MM.1S (cell line): ENCODE results near the gene IQGAP2.

ENCODE experiments used
- DNase-seq: peaks from one replicate; pipeline ENCODE4 v3.0.0-alpha.2; 2015
- H2AFZ ChIP-seq: fragments of 300-600 bp; sonication (generic); 2 replicates; pipeline ENCODE4 v1.6.0; 2016; ENCODE audit warnings: antibody characterized with exemption, low read length
- H3F3A ChIP-seq: fragments of 300-600 bp; sonication (generic); 2 replicates; pipeline ENCODE4 v1.6.1; 2016; ENCODE audit warnings: mild to moderate bottlenecking, antibody characterized with exemption, low read length, moderate library complexity, mixed read lengths; ENCODE audit not compliant: insufficient read depth
- H3K27ac ChIP-seq: fragments of 300-600 bp; sonication (generic); 2 replicates; pipeline ENCODE4 v1.5.1; 2016; ENCODE audit warnings: mild to moderate bottlenecking, low read length
- H3K27me3 ChIP-seq: fragments of 300-600 bp; sonication (generic); replicated peaks from 2 replicates; pipeline ENCODE4 v1.6.0; 2016; ENCODE audit warnings: low read length; ENCODE audit not compliant: insufficient read depth
- H3K36me3 ChIP-seq: fragments of 300-600 bp; sonication (generic); replicated peaks from 2 replicates; pipeline ENCODE4 v1.6.1; 2016; ENCODE audit warnings: mild to moderate bottlenecking, low read length, mixed read lengths; ENCODE audit not compliant: insufficient read depth
- H3K4me1 ChIP-seq: fragments of 300-600 bp; sonication (generic); 2 replicates; pipeline ENCODE4 v1.6.1; 2016; ENCODE audit warnings: low read length, mixed read lengths
- H3K4me2 ChIP-seq: fragments of 300-600 bp; sonication (generic); 2 replicates; pipeline ENCODE4 v1.6.0; 2016; ENCODE audit warnings: low read depth, low read length
- H3K4me3 ChIP-seq: fragments of 300-600 bp; sonication (generic); 2 replicates; pipeline ENCODE4 v1.5.1; 2016; ENCODE audit warnings: low read length, mixed read lengths
- H3K79me2 ChIP-seq: fragments of 300-600 bp; sonication (generic); 2 replicates; pipeline ENCODE4 v1.6.1; 2016; ENCODE audit warnings: mixed run types, low read length, mixed read lengths
- H3K9ac ChIP-seq: fragments of 300-600 bp; sonication (generic); 2 replicates; pipeline ENCODE4 v1.6.1; 2016; ENCODE audit warnings: low read length, mixed read lengths
- H3K9me2 ChIP-seq: fragments of 300-600 bp; sonication (generic); replicated peaks from 2 replicates; pipeline ENCODE4 v1.6.1; 2016; ENCODE audit warnings: mild to moderate bottlenecking, low read length, mixed read lengths; ENCODE audit not compliant: insufficient read depth
- H3K9me3 ChIP-seq: fragments of 300-600 bp; sonication (generic); replicated peaks from 2 replicates; pipeline ENCODE4 v1.6.1; 2016; ENCODE audit warnings: mild to moderate bottlenecking, low read length, mixed read lengths; ENCODE audit not compliant: insufficient read depth
- H4K20me1 ChIP-seq: fragments of 300-600 bp; sonication (generic); 2 replicates; pipeline ENCODE4 v1.6.1; 2016; ENCODE audit warnings: mild to moderate bottlenecking, low read length, moderate library complexity, mixed read lengths; ENCODE audit not compliant: insufficient read depth
- CTCF ChIP-seq: fragments of 300-600 bp; sonication (generic); IDR thresholded peaks from 2 replicates; pipeline ENCODE4 v1.5.1; 2016; ENCODE audit warnings: antibody characterized with exemption, low read length, mixed read lengths
- EZH2 ChIP-seq: fragments of 300-600 bp; sonication (generic); optimal IDR thresholded peaks from 2 replicates; pipeline ENCODE3; 2017; ENCODE audit warnings: low read depth, mild to moderate bottlenecking, antibody characterized with exemption, low read length, mixed read lengths
- EZH2phosphoT487 ChIP-seq: fragments of 300-600 bp; sonication (generic); IDR thresholded peaks from 2 replicates; pipeline ENCODE4 v1.6.1; 2018; ENCODE audit warnings: antibody characterized with exemption, low read length

The IQGAP2 gene

GRCh38 chr5:76384705-76385104, 18.4 kb upstream of the IQGAP2 start:
- Histone ChIP-seq H3K9me3 (no peaks in the 10 kb centered on the region), H3F3A (no peaks in the 10 kb centered on the region), H3K27ac (no peak overlapping the region), H3K4me2 (no peak overlapping the region), H3K36me3 (no peaks in the 10 kb centered on the region), H4K20me1 (no peaks in the 10 kb centered on the region), H3K4me1 (no peaks in the 10 kb centered on the region), H3K9me2 (no peaks in the 10 kb centered on the region), H2AFZ (no peak overlapping the region), H3K9ac (no peak overlapping the region), H3K79me2 (no peaks in the 10 kb centered on the region), H3K4me3 (no peak overlapping the region), H3K27me3 (no peaks in the 10 kb centered on the region)
- DNase-seq, result no peak
- TF ChIP-seq CTCF (no peak), EZH2phosphoT487 (no peak), EZH2 (no peak)

- Histone ChIP-seq H3K36me3 (no peaks in the 10 kb centered on the region), H3K27me3 (no peaks in the 10 kb centered on the region), H3K27ac (no peak overlapping the region), H3K9me2 (no peaks in the 10 kb centered on the region), H4K20me1 (no peaks in the 10 kb centered on the region), H3K79me2 (no peaks in the 10 kb centered on the region), H3K4me2 (no peak overlapping the region), H3K9ac (no peak overlapping the region), H3F3A (no peaks in the 10 kb centered on the region), H3K4me3 (no peak overlapping the region), H2AFZ (no peak overlapping the region), H3K4me1 (no peaks in the 10 kb centered on the region), H3K9me3 (no peaks in the 10 kb centered on the region)
- DNase-seq, result no peak
- TF ChIP-seq EZH2phosphoT487 (no peak), EZH2 (no peak), CTCF (no peak)
These were observed 17.5 kb upstream of the IQGAP2 start for GRCh38 chr5:76385540-76385939.

GRCh38 chr5:76386360-76386759, 16.7 kb upstream of the IQGAP2 start:
- DNase-seq, result no peak
- Histone ChIP-seq H3K4me1 (no peaks in the 10 kb centered on the region), H4K20me1 (no peaks in the 10 kb centered on the region), H3K9me3 (no peaks in the 10 kb centered on the region), H3F3A (no peaks in the 10 kb centered on the region), H3K27me3 (no peaks in the 10 kb centered on the region), H3K36me3 (no peaks in the 10 kb centered on the region), H3K4me3 (no peak overlapping the region), H3K9ac (no peak overlapping the region), H3K79me2 (no peaks in the 10 kb centered on the region), H3K27ac (no peak overlapping the region), H3K9me2 (no peaks in the 10 kb centered on the region), H3K4me2 (no peak overlapping the region), H2AFZ (no peak overlapping the region)
- TF ChIP-seq EZH2phosphoT487 (no peak), CTCF (no peak), EZH2 (no peak)
